ENCODE measurements around the gene TOGARAM2. TPM values are rescaled to one million over a fixed set of nuclear protein-coding genes. Genes with fewer than 3 reads are reported as not detected.

Gene TOGARAM2
- total and polyA plus RNA-seq, 2 experiments from 2014 or later = 1.8 TPM

DNA sequence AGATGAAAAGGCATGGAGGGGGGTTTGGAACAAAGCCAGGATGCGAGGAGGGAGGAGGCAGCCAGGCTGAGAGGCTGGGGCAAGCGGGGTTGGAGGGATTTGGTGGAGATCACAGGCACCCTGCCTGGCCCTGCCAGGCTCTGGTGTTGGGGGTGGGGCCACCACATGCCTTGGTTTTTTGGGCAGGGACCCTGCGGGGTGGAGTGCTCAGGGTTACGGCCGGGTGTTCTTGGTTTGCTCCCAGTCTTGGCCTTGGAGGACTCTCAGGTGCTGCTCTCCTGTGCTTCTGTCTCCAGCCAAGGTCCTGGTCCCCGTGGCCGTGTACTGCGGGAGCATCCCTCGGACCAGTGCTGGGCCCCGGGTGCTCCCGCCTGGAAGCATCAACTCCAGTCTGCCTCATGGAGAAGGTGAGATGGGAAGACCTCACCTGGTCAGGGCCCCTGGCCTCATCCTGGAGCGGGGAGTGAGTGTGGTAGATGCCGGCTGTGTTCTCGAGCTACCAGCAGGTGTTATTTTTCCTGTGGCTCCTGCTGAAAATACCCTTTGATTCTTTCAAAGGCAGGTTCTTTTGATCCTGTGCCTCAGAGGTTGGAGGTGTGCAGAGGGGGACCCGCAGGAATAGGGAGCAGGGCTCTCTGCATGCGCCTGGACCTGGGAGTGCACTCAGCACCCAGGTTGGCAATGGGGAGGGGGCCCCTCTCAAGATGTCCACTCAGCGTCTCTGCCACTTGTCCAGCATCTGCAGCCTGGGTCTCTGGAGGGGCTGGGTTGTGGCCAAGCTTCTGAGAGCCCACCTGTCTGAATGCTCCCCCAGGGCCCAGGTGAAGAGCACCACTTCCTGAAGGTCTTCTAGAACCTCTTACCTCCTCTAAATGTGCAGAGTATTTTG is 17.0 kb downstream of the TOGARAM2 start:
- Histone ChIP-seq H3K9me2 (ENCODE audit: insufficient read depth) (no peaks in the 10 kb centered on the region), H3K4me3 (no peak overlapping the region), H3K36me3 (ENCODE audit: insufficient read depth) (no peaks in the 10 kb centered on the region), H3K4me1 (ENCODE audit: insufficient read depth) (no peaks in the 10 kb centered on the region; the same call in 1 of the 2 replicates), H3K27me3 (ENCODE audit: insufficient read depth) (no peaks in the 10 kb centered on the region), H3F3A (replicated peaks; ENCODE audit: low read depth) (no peaks in the 10 kb centered on the region), H3K79me2 (replicated peaks; ENCODE audit: insufficient read depth) (no peaks in the 10 kb centered on the region), H2AFZ (no peak overlapping the region), H3K4me2 (no peak overlapping the region), H4K20me1 (replicated peaks; ENCODE audit: insufficient read depth) (no peaks in the 10 kb centered on the region), H3K27ac (ENCODE audit: low read depth) (no peak overlapping the region)
- H3K4me1 Mint-ChIP-seq = peaks cover 5% of the 10 kb centered on the region; the same call in 2 of the 3 replicates
- H3K27ac Mint-ChIP-seq = no peak overlapping the region
- H3K4me3 Mint-ChIP-seq = no peak overlapping the region
- no peak for ATAC-seq
- no peak for DNase-seq (ENCODE audit: low spot score)
- TF ChIP-seq POLR2AphosphoS5 (IDR thresholded peaks at IDR 0.05; ENCODE audit: low read depth) (no peak), STAT1 (IDR thresholded peaks at IDR 0.05; ENCODE audit: unreplicated experiment) (no peak)
- H3K36me3 Mint-ChIP-seq (ENCODE audit: low read depth) = no peaks in the 10 kb centered on the region
- peaks cover 10% of the 10 kb centered on the region for H3K27me3 Mint-ChIP-seq (ENCODE audit: insufficient read depth, low read depth, poor library complexity)
- H3K9me3 Mint-ChIP-seq = no peaks in the 10 kb centered on the region; the same call in 2 of the 3 replicates

- DNase-seq (ENCODE audit: low spot score) = no peak
- no peak for TF ChIP-seq NANOG (IDR thresholded peaks at IDR 0.05; ENCODE audit: borderline replicate concordance)
- Histone ChIP-seq H3F3A (replicated peaks; ENCODE audit: low read depth) (no peaks in the 10 kb centered on the region), H3K4me3 (no peak overlapping the region), H3K4me2 (no peak overlapping the region), H3K36me3 (ENCODE audit: insufficient read depth) (no peaks in the 10 kb centered on the region), H2AFZ (no peak overlapping the region), H3K79me2 (replicated peaks; ENCODE audit: insufficient read depth) (no peaks in the 10 kb centered on the region), H4K20me1 (replicated peaks; ENCODE audit: insufficient read depth) (no peaks in the 10 kb centered on the region), H3K9me2 (ENCODE audit: insufficient read depth) (no peaks in the 10 kb centered on the region), H3K27me3 (ENCODE audit: insufficient read depth) (no peaks in the 10 kb centered on the region), H3K4me1 (ENCODE audit: insufficient read depth) (no peaks in the 10 kb centered on the region; the same call in 1 of the 2 replicates), H3K27ac (ENCODE audit: low read depth) (no peak overlapping the region)
- H3K9me3 Mint-ChIP-seq = no peaks in the 10 kb centered on the region
- no peak overlapping the region for H3K4me3 Mint-ChIP-seq
- H3K36me3 Mint-ChIP-seq (ENCODE audit: low read depth) = no peaks in the 10 kb centered on the region
- H3K4me1 Mint-ChIP-seq = peaks cover 5% of the 10 kb centered on the region; the same call in 2 of the 3 replicates
- no peak for ATAC-seq
- H3K27ac Mint-ChIP-seq = no peak overlapping the region
- H3K27me3 Mint-ChIP-seq (ENCODE audit: insufficient read depth, low read depth, poor library complexity) = peaks cover 10% of the 10 kb centered on the region
Measured at GRCh38 chr2:29000481-29000880, 19.4 kb downstream of the TOGARAM2 start.

DNA sequence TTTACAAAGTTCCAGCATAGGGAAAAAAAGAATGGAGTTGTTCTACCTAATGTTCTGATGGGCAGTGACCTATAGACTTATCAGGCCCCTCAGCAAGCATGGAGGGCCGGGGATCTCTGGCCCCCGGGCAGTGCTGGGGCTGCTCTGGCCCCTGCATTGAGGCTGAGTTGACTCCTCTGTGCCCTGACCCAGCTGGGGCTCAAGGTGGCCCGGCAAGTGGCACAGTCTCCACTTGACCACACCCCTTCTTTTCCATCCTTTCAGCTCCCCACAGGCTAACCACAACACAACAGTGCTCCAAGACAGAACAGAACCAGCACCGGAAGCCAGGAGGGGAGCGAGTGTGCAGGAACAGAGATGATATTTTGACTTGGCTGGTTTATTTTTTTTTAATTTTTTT is 19.9 kb downstream of the TOGARAM2 start:
- no peak for DNase-seq (ENCODE audit: low spot score)
- H3K27ac ChIP-seq (ENCODE audit: low read depth) = no peak overlapping the region
- H3K79me2 ChIP-seq (replicated peaks; ENCODE audit: insufficient read depth) = no peaks in the 10 kb centered on the region
- H3K4me3 Mint-ChIP-seq = no peak overlapping the region
- H3K36me3 ChIP-seq (ENCODE audit: insufficient read depth) = no peaks in the 10 kb centered on the region
- H3K4me3 ChIP-seq = no peak overlapping the region
- H3F3A ChIP-seq (replicated peaks; ENCODE audit: low read depth) = no peaks in the 10 kb centered on the region
- no peak overlapping the region for H3K4me2 ChIP-seq
- H3K9me3 Mint-ChIP-seq = no peaks in the 10 kb centered on the region
- no peaks in the 10 kb centered on the region for H3K27me3 ChIP-seq (ENCODE audit: insufficient read depth)
- H3K27me3 Mint-ChIP-seq (ENCODE audit: insufficient read depth, low read depth, poor library complexity) = peaks cover 10% of the 10 kb centered on the region
- H3K4me1 ChIP-seq (ENCODE audit: insufficient read depth) = no peaks in the 10 kb centered on the region; the same call in 1 of the 2 replicates
- H3K27ac Mint-ChIP-seq = no peak overlapping the region
- no peak for ATAC-seq
- no peaks in the 10 kb centered on the region for H4K20me1 ChIP-seq (replicated peaks; ENCODE audit: insufficient read depth)
- no peak overlapping the region for H2AFZ ChIP-seq
- H3K9me2 ChIP-seq (ENCODE audit: insufficient read depth) = no peaks in the 10 kb centered on the region
- peaks cover 5% of the 10 kb centered on the region; the same call in 2 of the 3 replicates for H3K4me1 Mint-ChIP-seq
- no peaks in the 10 kb centered on the region for H3K36me3 Mint-ChIP-seq (ENCODE audit: low read depth)
- TF ChIP-seq POLR2AphosphoS5 (IDR thresholded peaks at IDR 0.05; ENCODE audit: low read depth) = no peak
- no peak for TF ChIP-seq ZNF331 (CRISPR knock-in tag; IDR thresholded peaks at IDR 0.05; ENCODE audit: low read depth)
- TF ChIP-seq NANOG (IDR thresholded peaks at IDR 0.05; ENCODE audit: borderline replicate concordance) = no peak
- TF ChIP-seq JUNB (IDR thresholded peaks at IDR 0.05; ENCODE audit: unreplicated experiment) = no peak
- TF ChIP-seq ZNF462 (CRISPR knock-in tag; IDR thresholded peaks at IDR 0.05) = no peak
- no peak for TF ChIP-seq CREB1 (CRISPR knock-in tag; IDR thresholded peaks at IDR 0.05; ENCODE audit: low read depth)
- no peak for TF ChIP-seq STAT1 (IDR thresholded peaks at IDR 0.05; ENCODE audit: unreplicated experiment)

Data from GM23338 (cell line).